Measurements from ENCODE around the gene MRPL21.

DNA sequence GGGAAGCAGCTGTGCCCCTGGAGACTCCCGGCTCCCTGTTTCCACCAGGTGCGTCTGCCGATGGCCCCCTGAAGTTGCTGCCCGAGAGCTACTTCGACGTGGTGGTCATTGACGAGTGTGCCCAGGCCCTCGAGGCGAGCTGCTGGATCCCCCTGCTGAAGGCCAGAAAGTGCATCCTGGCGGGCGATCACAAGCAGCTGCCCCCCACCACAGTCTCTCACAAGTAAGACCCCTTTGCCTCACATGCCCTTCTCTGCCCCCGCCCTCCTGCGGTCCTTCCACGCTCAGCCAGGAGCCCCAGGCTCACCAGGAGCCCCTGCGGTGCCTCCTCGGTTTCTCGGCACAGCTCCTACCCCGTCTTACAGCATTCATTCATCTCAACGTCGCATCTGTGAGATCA is 25.5 kb upstream of the MRPL21 start:
- TF ChIP-seq, protein P1, sequence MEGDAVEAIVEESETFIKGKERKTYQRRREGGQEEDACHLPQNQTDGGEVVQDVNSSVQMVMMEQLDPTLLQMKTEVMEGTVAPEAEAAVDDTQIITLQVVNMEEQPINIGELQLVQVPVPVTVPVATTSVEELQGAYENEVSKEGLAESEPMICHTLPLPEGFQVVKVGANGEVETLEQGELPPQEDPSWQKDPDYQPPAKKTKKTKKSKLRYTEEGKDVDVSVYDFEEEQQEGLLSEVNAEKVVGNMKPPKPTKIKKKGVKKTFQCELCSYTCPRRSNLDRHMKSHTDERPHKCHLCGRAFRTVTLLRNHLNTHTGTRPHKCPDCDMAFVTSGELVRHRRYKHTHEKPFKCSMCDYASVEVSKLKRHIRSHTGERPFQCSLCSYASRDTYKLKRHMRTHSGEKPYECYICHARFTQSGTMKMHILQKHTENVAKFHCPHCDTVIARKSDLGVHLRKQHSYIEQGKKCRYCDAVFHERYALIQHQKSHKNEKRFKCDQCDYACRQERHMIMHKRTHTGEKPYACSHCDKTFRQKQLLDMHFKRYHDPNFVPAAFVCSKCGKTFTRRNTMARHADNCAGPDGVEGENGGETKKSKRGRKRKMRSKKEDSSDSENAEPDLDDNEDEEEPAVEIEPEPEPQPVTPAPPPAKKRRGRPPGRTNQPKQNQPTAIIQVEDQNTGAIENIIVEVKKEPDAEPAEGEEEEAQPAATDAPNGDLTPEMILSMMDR (optimal IDR thresholded peaks at IDR 0.05 in 1 of 3, IDR thresholded peaks at IDR 0.05 in 1 of 3, conservative IDR thresholded peaks at IDR 0.05 in 1 of 3; ENCODE audit: extremely low read depth in 1 of 3, insufficient read depth in 2 of 3, low read length in 3 of 3): no peak
- TF ChIP-seq EZH2 (IDR thresholded peaks at IDR 0.05; ENCODE audit: low read length): no peak

All from keratinocyte (primary cell).